ENCODE measurements around the gene DLK2.

- TF ChIP-seq POLR2A (IDR thresholded peaks at IDR 0.05) (no peak), CTCF (IDR thresholded peaks at IDR 0.05) (no peak)
Measured at GRCh38 chr6:43489277-43490072, 34.1 kb upstream of the DLK2 start.
